SK-N-SH (cell line): ENCODE data around the gene CFAP20DC. TPM values are rescaled to one million over a fixed set of nuclear protein-coding genes. Genes with fewer than 3 reads are reported as not detected.

Experiments
- CTCF ChIA-PET: fragments of 300-600, 350-600 bp; formaldehyde crosslinking; extraction: SDS; loops from one replicate; lab custom pipeline; 2021; lab: Yijun Ruan, JAX
- POLR2A ChIA-PET: fragments of 350-600 bp; sonication (Branson Sonifier 250); formaldehyde crosslinking; extraction: SDS; loops from one replicate; lab custom pipeline; 2020; ENCODE audit warnings: antibody characterized with exemption, inconsistent platforms; lab: Yijun Ruan, JAX
- DNase-seq: peaks from one replicate; pipeline ENCODE4 v3.0.0; 2012
- H2AFZ ChIP-seq: fragments of 200-600 bp; sonication (generic); 2 replicates; pipeline ENCODE4 v1.8.1; 2016; ENCODE audit warnings: antibody characterized with exemption, mild to moderate bottlenecking, low read depth
- H3F3A ChIP-seq: fragments of 200-600 bp; sonication (generic); replicated peaks from 2 replicates; pipeline ENCODE3; 2016; ENCODE audit warnings: antibody characterized with exemption, mild to moderate bottlenecking; ENCODE audit not compliant: insufficient read depth
- H3K27ac ChIP-seq, 2 experiments: fragments of 200-500 bp in 1 of 2; fragments of 200-600 bp in 1 of 2; sonication (Bioruptor generic) in 1 of 2; sonication (generic), shearing (Covaris generic) in 1 of 2; 2 replicates each; pipeline versions ENCODE4 v1.5.1 to v1.6.1; 2014 to 2016; ENCODE audit warnings: low read depth in 2 of 2, inconsistent platforms in 1 of 2, low read length in 1 of 2, mild to moderate bottlenecking in 1 of 2, mixed read lengths in 1 of 2
- H3K27me3 ChIP-seq: fragments of 200-600 bp; sonication (generic), shearing (Covaris generic); 2 replicates; pipeline ENCODE4 v1.6.1; 2016; ENCODE audit warnings: mixed run types; ENCODE audit not compliant: insufficient read depth
- H3K36me3 ChIP-seq, 2 experiments: fragments of 200-500 bp in 1 of 2; fragments of 200-600 bp in 1 of 2; sonication (Bioruptor generic) in 1 of 2; sonication (generic) in 1 of 2; replicated peaks in 1 of 2; 2 replicates each; pipeline versions ENCODE3 to v1.5.1; 2014 to 2016; ENCODE audit warnings: low read length in 1 of 2, mild to moderate bottlenecking in 1 of 2; ENCODE audit not compliant: insufficient read depth in 2 of 2, control insufficient read depth in 1 of 2
- H3K4me1 ChIP-seq, 2 experiments: fragments of 200-500 bp in 1 of 2; fragments of 200-600 bp in 1 of 2; sonication (Bioruptor generic) in 1 of 2; sonication (generic), shearing (Covaris generic) in 1 of 2; 2 replicates each; pipeline versions ENCODE4 v1.5.1 to v1.6.1; 2014 to 2016; ENCODE audit warnings: low read depth in 1 of 2, low read length in 1 of 2, mixed run types in 1 of 2; ENCODE audit not compliant: insufficient read depth in 2 of 2, control insufficient read depth in 1 of 2
- H3K4me2 ChIP-seq: fragments of 200-600 bp; sonication (generic), shearing (Covaris generic); 2 replicates; pipeline ENCODE4 v1.6.1; 2017; ENCODE audit warnings: mixed run types
- H3K4me3 ChIP-seq, 2 experiments: fragments of 200-500 bp in 1 of 2; fragments of 200-600 bp in 1 of 2; sonication (Bioruptor generic) in 1 of 2; sonication (generic), shearing (Covaris generic) in 1 of 2; 2 replicates each; pipeline versions ENCODE4 v1.5.1 to v1.8.1; 2014 to 2016; ENCODE audit warnings: low read depth in 2 of 2, inconsistent platforms in 1 of 2, low read length in 1 of 2, mild to moderate bottlenecking in 1 of 2, mixed read lengths in 1 of 2, moderate library complexity in 1 of 2
- H3K79me2 ChIP-seq: fragments of 200-600 bp; sonication (generic); 2 replicates; pipeline ENCODE4 v1.8.1; 2017; ENCODE audit warnings: mild to moderate bottlenecking; ENCODE audit not compliant: insufficient read depth
- H3K9ac ChIP-seq: fragments of 200-600 bp; sonication (generic); 2 replicates; pipeline ENCODE4 v1.6.1; 2017; ENCODE audit warnings: mixed run types
- H3K9me2 ChIP-seq: fragments of 200-600 bp; sonication (generic); 2 replicates; pipeline ENCODE4 v1.6.1; 2017; ENCODE audit warnings: mixed run types
- H3K9me3 ChIP-seq: fragments of 200-600 bp; sonication (generic); 2 replicates; pipeline ENCODE4 v1.6.1; 2017; ENCODE audit warnings: mixed run types, mild to moderate bottlenecking, moderate library complexity
- H4K20me1 ChIP-seq: fragments of 200-600 bp; sonication (generic); 2 replicates; pipeline ENCODE4 v1.6.1; 2017; ENCODE audit warnings: mild to moderate bottlenecking, mixed run types; ENCODE audit not compliant: insufficient read depth
- CTCF ChIP-seq: fragments of 200-600 bp; sonication (generic); IDR thresholded peaks from 2 replicates; pipeline ENCODE4 v1.6.1; 2017; ENCODE audit warnings: antibody characterized with exemption, mild to moderate bottlenecking, moderate library complexity
- ELF1 ChIP-seq: IDR thresholded peaks from 2 replicates; pipeline ENCODE4 v1.4.0; 2012
- EZH2phosphoT487 ChIP-seq: fragments of 200-600 bp; sonication (generic); IDR thresholded peaks from 2 replicates; pipeline ENCODE4 v1.6.1; 2017; ENCODE audit warnings: low read depth, mixed run types, mild to moderate bottlenecking, antibody characterized with exemption, moderate library complexity, borderline replicate concordance
- GABPA ChIP-seq: IDR thresholded peaks from 2 replicates; pipeline ENCODE4 v1.4.0; 2012; ENCODE audit warnings: low read depth, mild to moderate bottlenecking
- GATA2 ChIP-seq: sonication (generic); formaldehyde crosslinking; IDR thresholded peaks from 2 replicates; pipeline ENCODE4 v1.5.0; 2020; ENCODE audit warnings: mild to moderate bottlenecking, missing genetic modification reagents
- MXI1 ChIP-seq: IDR thresholded peaks from 2 replicates; pipeline ENCODE4 v1.6.1; 2012; ENCODE audit warnings: mild to moderate bottlenecking, low read depth, low read length, improper control_type of control experiment
- NRF1 ChIP-seq: IDR thresholded peaks from 2 replicates; pipeline ENCODE4 v1.6.1; 2012; ENCODE audit warnings: low read depth, mild to moderate bottlenecking, low read length
- POLR2AphosphoS5 ChIP-seq: IDR thresholded peaks from 2 replicates; pipeline ENCODE4 v1.6.1; 2012; ENCODE audit warnings: low read depth, low read length
- RAD21 ChIP-seq: IDR thresholded peaks from 2 replicates; pipeline ENCODE4 v1.6.1; 2012; ENCODE audit warnings: mild to moderate bottlenecking, low read length
- RCOR1 ChIP-seq: fragments of 150-350 bp; IDR thresholded peaks from 2 replicates; pipeline ENCODE4 v1.6.1; 2017; ENCODE audit warnings: antibody characterized with exemption, low read length
- SMC3 ChIP-seq: IDR thresholded peaks from 2 replicates; pipeline ENCODE4 v1.6.1; 2012; ENCODE audit warnings: low read depth, low read length, improper control_type of control experiment
- TEAD4 ChIP-seq: IDR thresholded peaks from 2 replicates; pipeline ENCODE4 v1.4.0; 2012; ENCODE audit warnings: mild to moderate bottlenecking, borderline replicate concordance; ENCODE audit not compliant: insufficient read depth
- YY1 ChIP-seq: IDR thresholded peaks from 2 replicates; pipeline ENCODE4 v1.4.0; 2012; ENCODE audit warnings: low read depth, mild to moderate bottlenecking
- WGBS: methylation state at CpG from one replicate; pipeline ENCODE4 v1.1.6; 2017; ENCODE audit warnings: low lambda C conversion rate; 5-methylcytosine and 5-hydroxymethylcytosine counted together
- polyA plus RNA-seq, 3 experiments: library from polyadenylated mRNA; depleted of rRNA; stranded (reverse); fragments of >200 nt; gene quantifications; 2 replicates each; pipeline ENCODE4 v1.2.3, GENCODE V29; 2012
- TF ChIP-seq, protein P1 (sequence below): IDR thresholded peaks from 2 replicates; pipeline ENCODE4; 2012
- TF ChIP-seq, protein P2 (sequence below): IDR thresholded peaks from 2 replicates; pipeline ENCODE4 v1.6.1; 2012; ENCODE audit warnings: mild to moderate bottlenecking, low read depth, low read length, moderate library complexity

Gene CFAP20DC
- polyA plus RNA-seq, 1 of the 3 experiments (the other 2 are of a cell fraction) = 1.8 TPM

DNA sequence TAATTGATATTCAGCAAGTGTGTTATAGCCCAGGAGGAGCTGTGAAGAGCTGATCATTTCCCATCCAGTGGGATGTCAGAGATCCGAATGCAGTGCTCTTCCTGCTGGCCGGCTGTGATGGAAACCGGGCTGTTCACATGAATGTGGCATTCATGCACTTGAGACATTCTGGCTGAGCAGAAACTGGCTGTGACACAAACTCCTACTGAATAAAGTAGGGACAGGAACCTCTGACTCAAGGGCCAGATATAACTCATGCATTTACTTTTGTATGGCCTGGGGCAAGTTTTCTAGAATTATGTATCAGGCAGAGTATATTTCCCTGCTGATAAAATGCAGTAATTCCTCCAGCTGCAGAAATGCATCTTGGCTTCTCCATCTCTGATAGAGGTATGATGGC, 299.9 kb downstream of the CFAP20DC start (continued):
- TF ChIP-seq GATA2 = no peak
- TF ChIP-seq, protein P1, sequence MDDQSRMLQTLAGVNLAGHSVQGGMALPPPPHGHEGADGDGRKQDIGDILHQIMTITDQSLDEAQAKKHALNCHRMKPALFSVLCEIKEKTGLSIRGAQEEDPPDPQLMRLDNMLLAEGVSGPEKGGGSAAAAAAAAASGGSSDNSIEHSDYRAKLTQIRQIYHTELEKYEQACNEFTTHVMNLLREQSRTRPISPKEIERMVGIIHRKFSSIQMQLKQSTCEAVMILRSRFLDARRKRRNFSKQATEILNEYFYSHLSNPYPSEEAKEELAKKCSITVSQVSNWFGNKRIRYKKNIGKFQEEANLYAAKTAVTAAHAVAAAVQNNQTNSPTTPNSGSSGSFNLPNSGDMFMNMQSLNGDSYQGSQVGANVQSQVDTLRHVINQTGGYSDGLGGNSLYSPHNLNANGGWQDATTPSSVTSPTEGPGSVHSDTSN = no peak

- Histone ChIP-seq H3K79me2 (no peaks in the 10 kb centered on the region), H3K9me3 (no peaks in the 10 kb centered on the region)
- TF ChIP-seq TEAD4 = no peak
- TF ChIP-seq, protein P2, sequence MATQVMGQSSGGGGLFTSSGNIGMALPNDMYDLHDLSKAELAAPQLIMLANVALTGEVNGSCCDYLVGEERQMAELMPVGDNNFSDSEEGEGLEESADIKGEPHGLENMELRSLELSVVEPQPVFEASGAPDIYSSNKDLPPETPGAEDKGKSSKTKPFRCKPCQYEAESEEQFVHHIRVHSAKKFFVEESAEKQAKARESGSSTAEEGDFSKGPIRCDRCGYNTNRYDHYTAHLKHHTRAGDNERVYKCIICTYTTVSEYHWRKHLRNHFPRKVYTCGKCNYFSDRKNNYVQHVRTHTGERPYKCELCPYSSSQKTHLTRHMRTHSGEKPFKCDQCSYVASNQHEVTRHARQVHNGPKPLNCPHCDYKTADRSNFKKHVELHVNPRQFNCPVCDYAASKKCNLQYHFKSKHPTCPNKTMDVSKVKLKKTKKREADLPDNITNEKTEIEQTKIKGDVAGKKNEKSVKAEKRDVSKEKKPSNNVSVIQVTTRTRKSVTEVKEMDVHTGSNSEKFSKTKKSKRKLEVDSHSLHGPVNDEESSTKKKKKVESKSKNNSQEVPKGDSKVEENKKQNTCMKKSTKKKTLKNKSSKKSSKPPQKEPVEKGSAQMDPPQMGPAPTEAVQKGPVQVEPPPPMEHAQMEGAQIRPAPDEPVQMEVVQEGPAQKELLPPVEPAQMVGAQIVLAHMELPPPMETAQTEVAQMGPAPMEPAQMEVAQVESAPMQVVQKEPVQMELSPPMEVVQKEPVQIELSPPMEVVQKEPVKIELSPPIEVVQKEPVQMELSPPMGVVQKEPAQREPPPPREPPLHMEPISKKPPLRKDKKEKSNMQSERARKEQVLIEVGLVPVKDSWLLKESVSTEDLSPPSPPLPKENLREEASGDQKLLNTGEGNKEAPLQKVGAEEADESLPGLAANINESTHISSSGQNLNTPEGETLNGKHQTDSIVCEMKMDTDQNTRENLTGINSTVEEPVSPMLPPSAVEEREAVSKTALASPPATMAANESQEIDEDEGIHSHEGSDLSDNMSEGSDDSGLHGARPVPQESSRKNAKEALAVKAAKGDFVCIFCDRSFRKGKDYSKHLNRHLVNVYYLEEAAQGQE = peak; percentile 76
- no peak for TF ChIP-seq NRF1
- TF ChIP-seq POLR2AphosphoS5 = no peak
- no peak for TF ChIP-seq YY1
- no peak for TF ChIP-seq ELF1
- TF ChIP-seq, all 33 proteins: peak for 1
- POLR2A ChIA-PET = no interaction called here
- Histone ChIP-seq H3K4me2 (no peak overlapping the region), H3F3A (no peaks in the 10 kb centered on the region), H3K4me1 (peaks cover 0 to 3% of the 10 kb centered on the region in 2 experiments; a peak in 2 of 4 replicates), H2AFZ (no peak overlapping the region; the same call in 1 of the 2 replicates), H3K9me2 (no peaks in the 10 kb centered on the region), H3K4me3 (no peak overlapping the region), H4K20me1 (no peaks in the 10 kb centered on the region), H3K27ac (no peak overlapping the region), H3K36me3 (no peaks in the 10 kb centered on the region), H3K9ac (no peak overlapping the region), H3K27me3 (no peaks in the 10 kb centered on the region)
- CTCF ChIA-PET = interaction anchor here (1.1 kb wide), 1 partner anchor 76 kb away, joined by 4 read pairs; no protein-coding TSS in a partner anchor
- no peak for DNase-seq
- WGBS = 64% methylated on average over 4 of the region's 4 CpGs
Measured at GRCh38 chr3:58748024-58748423, 301.8 kb downstream of the CFAP20DC start.

- H3K9me3 ChIP-seq = no peaks in the 10 kb centered on the region
- H3K27ac ChIP-seq = peak overlapping the region in 1 of 2 experiments; percentile 39; a peak in 1 of 4 replicates
- no peaks in the 10 kb centered on the region for H3K27me3 ChIP-seq
- POLR2A ChIA-PET = interaction anchor here (0.6 kb wide), 1 partner anchor 274 kb away, joined by 3 read pairs; no protein-coding TSS in a partner anchor
- no peaks in the 10 kb centered on the region for H3K9me2 ChIP-seq
- no peaks in the 10 kb centered on the region for H3K36me3 ChIP-seq
- 37% methylated on average over 3 of the region's 3 CpGs for WGBS
- no peak overlapping the region for H3K4me3 ChIP-seq
- TF ChIP-seq, protein P1 = no peak
- TF ChIP-seq RAD21 = no peak
- TF ChIP-seq MXI1 = no peak
- no peak for TF ChIP-seq EZH2phosphoT487
- no peak for TF ChIP-seq CTCF
- TF ChIP-seq RCOR1 = no peak
- no peak for TF ChIP-seq GABPA
- TF ChIP-seq SMC3 = no peak
- H3K79me2 ChIP-seq = no peaks in the 10 kb centered on the region
- H3K9ac ChIP-seq = no peak overlapping the region
- H4K20me1 ChIP-seq = no peaks in the 10 kb centered on the region
- H3K4me2 ChIP-seq = no peak overlapping the region
- H3K4me1 ChIP-seq = no peaks in the 10 kb centered on the region; a peak in 2 of 4 replicates
- CTCF ChIA-PET = interaction anchor here (0.6 kb wide), 1 partner anchor 298 kb away, joined by 3 read pairs; no protein-coding TSS in a partner anchor
- no peak for DNase-seq
- H2AFZ ChIP-seq = no peak overlapping the region
- H3F3A ChIP-seq = no peaks in the 10 kb centered on the region
Measured at GRCh38 chr3:58746758-58747157, 303.1 kb downstream of the CFAP20DC start.
